WI38 (cell line): ENCODE results near the gene USP10.

ENCODE experiments used
- H3K4me3 ChIP-seq: 2 replicates; pipeline ENCODE4 v1.5.1; 2011; ENCODE audit warnings: low read depth, mild to moderate bottlenecking, control low read depth, low read length
- CTCF ChIP-seq: IDR thresholded peaks from 2 replicates; pipeline ENCODE4 v1.5.1; 2012; ENCODE audit warnings: low read depth, mild to moderate bottlenecking, control low read depth, low read length

USP10 gene

DNA sequence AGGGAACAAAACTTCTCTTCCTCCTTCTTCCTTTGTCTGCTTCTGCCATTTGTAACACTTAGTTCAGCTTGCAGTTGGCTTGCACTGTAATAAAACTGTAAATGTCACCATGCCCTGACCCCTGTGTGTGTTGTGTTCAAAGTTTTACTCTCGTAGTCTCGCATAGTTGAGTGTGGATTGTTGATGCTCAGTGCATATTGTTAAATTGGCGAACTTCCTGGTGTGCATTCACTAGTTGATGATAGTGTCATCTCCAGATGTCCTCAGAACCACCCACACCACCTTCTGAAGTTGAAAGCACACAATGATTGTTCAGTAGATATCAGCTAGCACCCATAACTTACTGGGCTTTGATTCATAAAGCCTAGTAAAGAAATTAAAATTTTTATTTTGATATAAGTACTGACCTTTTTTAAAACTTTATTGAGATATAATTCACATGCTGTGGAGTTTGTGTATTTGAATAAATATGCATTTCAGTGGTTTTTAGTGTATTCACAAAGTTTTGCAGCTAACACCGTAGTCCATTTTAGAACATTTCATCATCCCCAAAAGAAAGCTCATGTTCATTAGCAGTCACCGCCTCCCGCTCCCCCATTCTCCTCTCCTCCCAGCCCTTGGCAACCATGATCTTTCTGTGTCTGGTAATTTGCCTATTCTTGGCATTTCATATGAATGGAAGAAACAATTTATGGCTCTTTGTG lies 25.0 kb downstream of the USP10 start:
- H3K4me3 ChIP-seq = no peak overlapping the region
- TF ChIP-seq CTCF = no peak

- no peak overlapping the region for H3K4me3 ChIP-seq
Observed at GRCh38 chr16:84725481-84726078, 25.8 kb downstream of the USP10 start.

DNA sequence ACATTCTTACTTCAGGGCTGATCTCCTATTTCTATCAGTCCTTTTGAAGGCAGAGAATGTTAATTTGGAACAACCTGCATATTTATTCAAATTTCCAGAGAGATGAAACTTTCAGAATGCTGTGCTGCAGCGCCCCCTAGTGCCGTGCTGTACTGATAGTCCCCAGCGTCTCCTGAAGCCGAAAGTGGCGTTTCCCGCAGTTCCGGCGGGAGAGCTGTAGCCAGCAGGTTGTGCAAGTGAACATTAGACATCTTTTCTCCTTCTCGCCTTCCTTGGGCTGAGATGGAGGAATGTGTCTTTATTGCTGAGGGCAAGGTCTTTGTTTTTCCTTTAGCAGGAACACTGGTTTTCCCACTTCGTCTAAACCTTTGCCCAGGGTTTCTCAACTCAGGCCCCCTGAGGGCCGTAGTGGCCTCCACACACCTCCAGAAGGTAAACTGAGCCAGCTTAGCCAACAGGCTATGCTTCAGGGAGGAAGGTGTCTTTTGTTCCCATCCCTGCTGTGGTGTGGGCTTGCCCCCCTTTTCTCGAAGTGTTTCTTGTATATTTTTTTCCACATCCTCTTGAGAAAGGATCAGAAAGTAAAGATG lies 26.4 kb downstream of the USP10 start:
- peak; percentile 66 for TF ChIP-seq CTCF
- no peak overlapping the region for H3K4me3 ChIP-seq

More at GRCh38 chr16:84725481-84726078, 25.8 kb downstream of the USP10 start:
- TF ChIP-seq CTCF = no peak

- H3K4me3 ChIP-seq = no peak overlapping the region
- no peak for TF ChIP-seq CTCF
Observed at GRCh38 chr16:84726669-84727467, 27.1 kb downstream of the USP10 start.

DNA sequence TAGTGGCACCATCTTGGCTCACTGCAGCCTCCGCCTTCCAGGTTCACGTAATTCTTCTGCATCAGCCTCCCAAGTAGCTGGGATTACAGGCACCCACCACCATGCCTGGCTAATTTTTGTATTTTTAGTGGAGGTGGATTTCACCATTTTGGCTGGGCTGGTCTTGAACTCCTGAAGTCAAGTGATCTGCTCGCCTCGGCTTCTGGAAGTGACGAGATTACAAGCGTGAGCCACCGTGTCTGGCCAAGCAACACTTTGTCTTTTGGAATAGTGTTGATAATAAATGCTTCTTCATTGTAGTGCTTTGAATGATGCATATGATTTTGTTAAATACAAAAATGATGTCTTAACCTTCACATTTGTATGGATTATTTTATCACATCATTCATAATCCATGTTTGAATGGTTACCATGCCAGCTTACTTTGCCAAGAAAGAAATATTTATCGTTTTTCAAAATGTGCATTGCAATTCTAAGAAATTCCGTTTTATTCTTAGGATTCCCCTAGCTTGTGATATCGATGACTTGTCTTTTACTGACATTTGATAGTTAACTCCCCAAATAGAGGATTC lies 29.1 kb downstream of the USP10 start:
- no peak for TF ChIP-seq CTCF
- H3K4me3 ChIP-seq = peak overlapping the region; percentile 51

GRCh38 chr16:84729716-84730320 lies 30.0 kb downstream of the USP10 start:
- no peak for TF ChIP-seq CTCF
- H3K4me3 ChIP-seq = peak overlapping the region; percentile 51
